ENCODE data around the gene FHIP1A. TPM values are rescaled to one million over a fixed set of nuclear protein-coding genes. Genes with fewer than 3 reads are reported as not detected.

FHIP1A gene
- total RNA-seq, 2 experiments from 2014 or later, result not detected

DNA sequence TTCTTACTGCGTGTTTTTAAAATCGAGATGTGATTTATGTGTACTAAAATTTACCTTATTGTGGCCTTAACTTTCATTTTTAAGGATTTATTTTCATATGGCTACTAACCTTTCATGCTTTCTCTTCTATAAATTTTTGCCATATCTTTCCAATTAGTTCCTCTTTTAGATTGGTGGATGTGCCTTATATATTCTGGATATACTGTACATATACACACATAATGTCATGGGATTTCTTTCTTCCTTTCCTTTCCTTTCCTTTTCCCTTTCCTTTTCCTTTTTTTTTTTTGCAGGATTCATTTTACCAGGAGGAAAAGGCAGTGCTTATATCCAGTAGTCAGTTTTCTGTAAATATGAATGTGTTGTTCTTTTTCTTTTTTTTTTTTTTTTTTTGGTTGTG lies 37.2 kb downstream of the FHIP1A start:
- Mint-ChIP-seq H3K4me1 (no peaks in the 10 kb centered on the region), H3K27ac (no peak overlapping the region), H3K9me3 (ENCODE audit: low read depth) (no peaks in the 10 kb centered on the region), H3K27me3 (peaks cover 42% of the 10 kb centered on the region), H3K36me3 (no peaks in the 10 kb centered on the region), H3K4me3 (no peak overlapping the region)
- CTCF ChIA-PET, result no interaction called here
- no peak for ATAC-seq
- no peak for DNase-seq

DNA sequence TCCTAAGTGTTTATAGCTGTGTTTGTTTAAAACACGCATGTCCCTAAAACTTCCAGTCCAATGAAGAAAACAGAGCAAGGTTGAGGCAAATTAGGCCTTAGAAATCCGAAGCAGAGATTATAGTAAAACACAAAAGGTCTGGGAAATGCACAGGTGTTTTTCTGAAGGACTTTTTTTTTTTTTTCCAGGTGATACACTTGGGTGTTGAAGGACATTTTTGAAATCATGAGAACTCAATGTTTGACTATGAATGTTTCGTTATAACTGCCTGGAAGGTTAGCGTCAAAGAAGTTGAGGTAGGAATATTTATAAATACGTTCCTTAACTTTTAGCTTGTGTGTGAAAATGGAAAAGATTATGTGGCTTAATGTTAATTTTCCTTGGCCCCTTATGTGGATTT lies 45.5 kb downstream of the FHIP1A start:
- ATAC-seq, result no peak

DNA sequence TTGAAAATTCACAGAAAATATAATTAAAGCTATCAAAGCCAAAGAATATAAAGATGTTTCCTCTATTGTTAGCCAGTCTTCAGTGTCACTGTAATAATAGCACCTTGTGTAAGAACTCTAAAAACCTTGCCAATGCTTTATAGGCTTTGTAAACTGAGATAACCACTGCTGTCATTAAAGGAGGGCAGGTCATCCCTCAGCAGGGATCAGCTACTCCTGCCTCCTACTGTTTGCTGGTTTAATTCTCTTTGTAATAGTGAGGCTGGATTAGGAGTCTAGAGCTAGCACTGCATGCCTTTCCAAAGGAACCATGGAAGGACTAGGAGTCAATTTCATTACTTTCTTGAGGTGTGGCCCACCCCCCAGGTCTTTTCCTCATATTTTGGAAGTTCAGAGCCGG lies 46.2 kb downstream of the FHIP1A start:
- ATAC-seq, result no peak

More for the DNA sequence above, 45.5 kb downstream of the FHIP1A start:
- Mint-ChIP-seq H3K4me1 (no peaks in the 10 kb centered on the region), H3K9me3 (ENCODE audit: low read depth) (no peaks in the 10 kb centered on the region), H3K4me3 (no peak overlapping the region), H3K27ac (no peak overlapping the region), H3K27me3 (peaks cover 20% of the 10 kb centered on the region), H3K36me3 (no peaks in the 10 kb centered on the region)
- CTCF ChIA-PET, result no interaction called here
- no peak for DNase-seq

DNA sequence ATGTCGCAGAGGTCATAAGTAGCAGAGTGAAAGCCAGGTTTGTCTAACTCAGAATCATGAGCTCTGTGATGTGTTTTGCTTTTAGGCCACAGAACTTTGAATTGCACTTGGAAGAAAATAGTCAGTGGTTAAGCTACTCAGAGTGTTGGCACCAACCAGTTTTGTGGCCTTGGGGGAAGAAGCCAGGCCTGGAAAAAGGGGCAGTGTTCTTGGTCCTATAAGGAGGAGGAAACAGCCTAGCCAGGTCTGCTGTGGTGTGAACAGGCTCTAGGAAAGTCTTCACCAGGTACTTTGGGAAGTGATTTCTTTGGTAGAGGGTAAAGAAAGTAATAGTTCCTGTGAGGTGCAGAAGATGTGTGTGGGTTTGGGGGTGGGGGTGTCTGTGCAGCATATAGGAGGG lies 49.2 kb downstream of the FHIP1A start:
- no peaks in the 10 kb centered on the region for H3K9me3 Mint-ChIP-seq (ENCODE audit: low read depth)
- ATAC-seq (no peak), DNase-seq (no peak)
- peaks cover 31% of the 10 kb centered on the region for H3K27me3 Mint-ChIP-seq
- H3K36me3 Mint-ChIP-seq, result no peaks in the 10 kb centered on the region
- H3K27ac Mint-ChIP-seq, result no peak overlapping the region
- H3K4me1 Mint-ChIP-seq, result no peaks in the 10 kb centered on the region
- CTCF ChIA-PET, result no interaction called here
- no peak overlapping the region for H3K4me3 Mint-ChIP-seq

More for the DNA sequence above, 46.2 kb downstream of the FHIP1A start:
- Mint-ChIP-seq H3K4me3 (no peak overlapping the region), H3K27me3 (peaks cover 22% of the 10 kb centered on the region), H3K9me3 (ENCODE audit: low read depth) (no peaks in the 10 kb centered on the region), H3K4me1 (no peaks in the 10 kb centered on the region), H3K27ac (no peak overlapping the region), H3K36me3 (no peaks in the 10 kb centered on the region)
- no peak for DNase-seq
- CTCF ChIA-PET, result no interaction called here

Other genes starting within 250 kb of the FHIP1A start
- gene PRSS48, start 132.0 kb upstream of the FHIP1A start, total RNA-seq, result not detected
- gene SH3D19, start 83.6 kb upstream of the FHIP1A start, total RNA-seq, result not detected

Measured in activated CD8-positive, alpha-beta memory T cell treated with anti-CD3 and anti-CD28 coated beads, Interleukin-2, amount 10 ng/mL, durations not matched to agents 7 days and 5 days (primary cell).